ENCODE measurements around the gene KCTD18. TPM values are rescaled to one million over a fixed set of nuclear protein-coding genes. Genes with fewer than 3 reads are reported as not detected.

The KCTD18 gene
- total and polyA plus RNA-seq, 4 donors: 4.4 to 7.9 (median 6.5) TPM

GRCh38 chr2:200443376-200443775, 66.5 kb downstream of the KCTD18 start:
- H3K27ac ChIP-seq (ENCODE audit: low read depth in 1 of 2, low read length in 2 of 2): no peak overlapping the region
- 79% methylated on average over 5 of the region's 5 CpGs for WGBS
- H3K4me3 ChIP-seq (ENCODE audit: low read depth in 1 of 3, low read length in 3 of 3): no peak overlapping the region
- H3K9ac ChIP-seq (ENCODE audit: low read depth in 1 of 2, low read length in 2 of 2): no peak overlapping the region
- no peaks in the 10 kb centered on the region for H3K9me3 ChIP-seq (ENCODE audit: control insufficient read depth in 4 of 4, low read length in 3 of 4)
- peaks cover 0 to 4% (median 0%) of the 10 kb centered on the region in 4 donors for H3K4me1 ChIP-seq (ENCODE audit: control insufficient read depth in 4 of 4, insufficient read depth in 4 of 4, low read length in 3 of 4)
- TF ChIP-seq, protein P1, sequence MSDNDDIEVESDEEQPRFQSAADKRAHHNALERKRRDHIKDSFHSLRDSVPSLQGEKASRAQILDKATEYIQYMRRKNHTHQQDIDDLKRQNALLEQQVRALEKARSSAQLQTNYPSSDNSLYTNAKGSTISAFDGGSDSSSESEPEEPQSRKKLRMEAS (IDR thresholded peaks at IDR 0.05): no peak
- TF ChIP-seq YY1 (IDR thresholded peaks at IDR 0.05) (no peak), FOXA2 (IDR thresholded peaks at IDR 0.05) (no peak), RAD21 (IDR thresholded peaks at IDR 0.05) (no peak), REST (IDR thresholded peaks at IDR 0.05) (no peak), HNF4G (IDR thresholded peaks at IDR 0.05) (no peak), EGR1 (IDR thresholded peaks at IDR 0.05; ENCODE audit: low read depth in 2 of 2) (no peak), ZBTB33 (IDR thresholded peaks at IDR 0.05) (no peak), HNF4A (conservative IDR thresholded peaks at IDR 0.05) (no peak), FOXA1 (IDR thresholded peaks at IDR 0.05) (no peak), GABPA (IDR thresholded peaks at IDR 0.05 in 1 of 2, conservative IDR thresholded peaks at IDR 0.05 in 1 of 2) (no peak), JUND (IDR thresholded peaks at IDR 0.05) (no peak), TAF1 (conservative IDR thresholded peaks at IDR 0.05) (no peak), RXRA (IDR thresholded peaks at IDR 0.05) (no peak), SP1 (IDR thresholded peaks at IDR 0.05) (no peak), ATF3 (IDR thresholded peaks at IDR 0.05) (no peak)
- TF ChIP-seq, protein P2, sequence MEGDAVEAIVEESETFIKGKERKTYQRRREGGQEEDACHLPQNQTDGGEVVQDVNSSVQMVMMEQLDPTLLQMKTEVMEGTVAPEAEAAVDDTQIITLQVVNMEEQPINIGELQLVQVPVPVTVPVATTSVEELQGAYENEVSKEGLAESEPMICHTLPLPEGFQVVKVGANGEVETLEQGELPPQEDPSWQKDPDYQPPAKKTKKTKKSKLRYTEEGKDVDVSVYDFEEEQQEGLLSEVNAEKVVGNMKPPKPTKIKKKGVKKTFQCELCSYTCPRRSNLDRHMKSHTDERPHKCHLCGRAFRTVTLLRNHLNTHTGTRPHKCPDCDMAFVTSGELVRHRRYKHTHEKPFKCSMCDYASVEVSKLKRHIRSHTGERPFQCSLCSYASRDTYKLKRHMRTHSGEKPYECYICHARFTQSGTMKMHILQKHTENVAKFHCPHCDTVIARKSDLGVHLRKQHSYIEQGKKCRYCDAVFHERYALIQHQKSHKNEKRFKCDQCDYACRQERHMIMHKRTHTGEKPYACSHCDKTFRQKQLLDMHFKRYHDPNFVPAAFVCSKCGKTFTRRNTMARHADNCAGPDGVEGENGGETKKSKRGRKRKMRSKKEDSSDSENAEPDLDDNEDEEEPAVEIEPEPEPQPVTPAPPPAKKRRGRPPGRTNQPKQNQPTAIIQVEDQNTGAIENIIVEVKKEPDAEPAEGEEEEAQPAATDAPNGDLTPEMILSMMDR (IDR thresholded peaks at IDR 0.05; ENCODE audit: low read depth, low read length, missing input control): no peak
- no peaks in the 10 kb centered on the region for H3K27me3 ChIP-seq (ENCODE audit: control insufficient read depth in 4 of 4, insufficient read depth in 4 of 4, low read length in 3 of 4)
- H3K36me3 ChIP-seq (ENCODE audit: control insufficient read depth in 4 of 4, insufficient read depth in 3 of 4, low read depth in 1 of 4, low read length in 3 of 4): peaks cover 3 to 49% (median 19%) of the 10 kb centered on the region in 4 donors
- no peak for DNase-seq (ENCODE audit: low spot score)
